ENCODE data around the gene ASF1B.

Gene ASF1B

DNA sequence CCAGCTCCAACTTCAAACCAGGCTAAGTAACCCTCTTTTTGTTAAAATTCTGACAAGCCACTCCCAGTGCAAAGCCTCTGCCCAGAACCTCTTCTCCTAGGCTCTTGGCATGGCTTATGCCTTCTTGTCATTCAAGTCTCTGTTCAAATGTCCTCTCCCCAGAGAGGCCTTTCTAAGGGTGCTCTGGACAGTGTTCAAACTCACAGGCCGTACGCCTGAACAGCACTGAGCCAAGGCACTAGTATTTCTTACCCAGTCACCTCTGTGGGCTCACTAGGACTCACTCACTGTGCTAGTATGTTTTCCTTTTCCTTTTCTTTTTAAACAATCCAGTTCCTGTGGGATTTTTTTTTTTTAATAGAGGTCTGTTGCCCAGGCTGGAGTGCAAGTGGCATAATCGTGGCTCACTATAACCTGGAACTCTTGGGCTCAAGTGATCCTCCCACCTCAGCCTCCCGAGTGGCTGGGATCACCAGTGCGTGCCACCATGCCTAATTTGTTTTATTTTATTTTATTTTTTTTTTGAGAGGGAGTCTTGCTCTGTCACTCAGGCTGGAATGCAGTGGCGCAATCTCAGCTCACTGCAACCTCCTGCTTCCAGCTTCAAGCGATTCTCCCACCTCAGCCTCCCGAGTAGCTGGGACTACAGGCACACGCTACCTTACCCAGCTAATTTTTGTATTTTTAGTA is 2.3 kb upstream of the ASF1B start:
- no peak for DNase-seq (ENCODE audit: low read depth in 3 of 3)

DNA sequence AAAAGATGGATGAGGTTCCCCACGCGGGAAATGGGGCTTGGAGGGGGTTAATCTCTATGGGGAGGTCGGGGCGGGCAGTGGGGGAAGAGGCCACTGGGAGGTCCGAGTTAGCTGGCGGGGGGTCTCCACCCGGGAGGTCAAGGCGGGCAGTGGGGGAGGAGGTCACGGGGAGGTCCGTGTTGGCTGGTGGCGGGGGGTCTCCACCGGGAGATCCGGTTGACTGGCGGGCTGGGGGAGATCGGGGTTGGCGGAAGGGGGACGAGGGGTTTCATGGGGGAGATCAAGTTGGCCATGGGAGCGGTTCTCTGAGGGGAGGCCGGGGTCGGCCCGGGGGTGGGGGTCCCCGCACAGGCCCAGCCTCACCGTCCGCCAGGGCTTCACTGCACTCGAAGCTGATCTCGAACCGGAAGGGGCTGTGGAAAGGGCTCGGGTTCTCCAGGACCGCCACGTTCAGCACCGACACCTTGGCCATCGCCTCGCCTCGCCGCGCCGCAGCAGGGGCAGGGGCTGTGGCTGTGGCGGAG is 342 bp downstream of the ASF1B start:
- no peak for DNase-seq (ENCODE audit: low read depth in 3 of 3)

DNA sequence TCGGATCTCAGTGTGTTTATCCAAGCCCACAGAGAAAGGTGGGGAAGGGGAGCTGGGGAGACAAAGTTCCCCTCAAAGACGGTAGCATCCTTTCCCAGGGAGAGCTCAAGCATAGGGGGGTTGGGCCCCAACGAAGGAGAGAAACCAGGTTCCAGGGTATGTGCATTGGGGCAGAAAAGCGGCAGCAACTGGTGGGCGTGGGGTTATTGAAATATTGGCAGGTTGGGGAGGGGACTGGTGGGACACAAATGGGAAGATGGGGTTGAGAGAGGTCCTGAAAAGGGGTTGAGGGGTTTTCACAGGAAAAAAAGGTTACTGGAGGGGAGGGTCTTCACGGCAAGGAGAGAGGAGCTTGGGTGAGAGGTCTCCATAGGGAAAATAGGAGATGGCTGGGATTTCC is 1.0 kb downstream of the ASF1B start:
- DNase-seq (ENCODE audit: low read depth in 3 of 3): no peak

DNA sequence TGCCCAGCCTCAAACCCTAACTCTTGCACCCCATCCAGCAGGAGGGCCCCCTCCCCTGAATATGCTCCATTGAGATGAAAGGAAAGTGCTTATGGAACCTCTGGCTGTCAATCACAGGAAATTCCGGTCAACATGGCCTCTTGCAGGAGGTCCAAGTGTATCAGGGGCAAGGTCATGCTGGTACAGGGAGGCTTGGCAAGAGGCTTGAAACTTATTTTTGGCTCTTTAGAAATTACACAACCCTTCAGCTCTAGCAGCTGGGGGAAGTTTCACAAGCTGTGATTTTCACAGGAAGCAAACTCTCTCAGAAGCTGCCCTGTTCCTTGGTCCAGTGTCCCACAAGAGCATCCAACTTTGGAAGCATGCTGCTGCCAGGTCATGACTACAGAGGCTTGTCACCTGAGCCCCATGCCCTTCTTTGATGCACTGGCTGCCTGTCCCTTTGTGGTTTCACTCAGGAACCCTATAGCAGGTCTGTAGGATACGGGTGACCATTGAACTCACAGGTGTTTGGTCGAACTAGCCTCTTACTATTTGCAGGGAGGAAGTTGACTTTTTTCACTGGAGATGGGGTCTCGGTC is 8.4 kb downstream of the ASF1B start:
- no peak for DNase-seq (ENCODE audit: low read depth in 3 of 3)

DNA sequence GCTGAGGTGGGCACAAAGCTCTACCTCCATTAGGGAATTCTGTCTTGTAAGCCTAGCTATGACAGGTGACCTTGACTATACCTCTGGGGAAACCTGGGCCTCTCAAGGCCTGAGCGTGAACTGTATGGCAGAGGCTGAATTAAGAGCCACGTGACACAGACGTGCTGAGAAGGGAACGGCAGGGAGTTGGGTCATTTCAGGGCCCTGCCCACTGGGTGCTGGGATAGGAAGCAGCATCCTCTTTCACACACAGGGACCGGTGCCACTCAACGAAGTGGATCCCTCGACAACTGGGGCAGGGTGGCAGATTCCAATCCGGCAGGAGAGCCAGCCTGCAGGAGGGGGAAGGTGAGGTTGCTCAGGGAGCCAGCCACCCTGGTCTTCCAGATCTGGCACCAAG is 9.2 kb downstream of the ASF1B start:
- DNase-seq (ENCODE audit: low read depth in 3 of 3): no peak

DNA sequence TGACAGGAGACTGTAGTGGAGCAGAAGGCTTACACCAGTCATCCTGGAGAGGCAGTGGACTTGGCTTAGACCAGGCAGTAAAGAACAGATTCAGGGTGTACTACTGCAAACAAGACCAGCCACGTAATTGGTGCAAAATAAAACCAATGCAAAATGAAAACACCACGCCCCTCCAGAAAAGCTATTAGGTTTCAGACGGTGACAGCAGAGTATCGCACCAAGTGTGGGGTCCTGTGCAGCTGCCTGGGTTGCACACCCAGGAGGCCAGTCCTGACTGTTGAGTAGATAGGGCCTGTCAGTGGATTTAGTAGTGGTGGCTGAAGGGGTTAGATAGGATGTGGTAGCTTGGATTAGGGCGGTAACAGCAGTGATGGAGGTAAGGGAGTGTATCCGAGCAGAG is 13.5 kb downstream of the ASF1B start:
- no peak for DNase-seq (ENCODE audit: low read depth in 3 of 3)

DNA sequence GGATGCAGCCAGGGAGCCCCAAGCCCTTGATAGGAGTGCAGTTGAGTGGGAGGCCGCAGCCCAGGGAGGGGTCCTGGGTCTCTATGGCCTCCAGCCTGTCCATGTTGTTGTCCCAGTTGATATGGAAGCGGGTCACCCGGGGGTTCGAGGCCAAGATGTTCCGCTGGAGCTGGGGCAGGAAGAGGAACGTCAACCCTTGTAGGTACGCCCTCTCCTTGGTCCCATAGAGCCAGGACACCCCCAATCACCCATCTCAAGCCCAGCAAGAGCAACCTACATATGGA is 15.9 kb downstream of the ASF1B start:
- DNase-seq (ENCODE audit: low read depth in 3 of 3): no peak

DNA sequence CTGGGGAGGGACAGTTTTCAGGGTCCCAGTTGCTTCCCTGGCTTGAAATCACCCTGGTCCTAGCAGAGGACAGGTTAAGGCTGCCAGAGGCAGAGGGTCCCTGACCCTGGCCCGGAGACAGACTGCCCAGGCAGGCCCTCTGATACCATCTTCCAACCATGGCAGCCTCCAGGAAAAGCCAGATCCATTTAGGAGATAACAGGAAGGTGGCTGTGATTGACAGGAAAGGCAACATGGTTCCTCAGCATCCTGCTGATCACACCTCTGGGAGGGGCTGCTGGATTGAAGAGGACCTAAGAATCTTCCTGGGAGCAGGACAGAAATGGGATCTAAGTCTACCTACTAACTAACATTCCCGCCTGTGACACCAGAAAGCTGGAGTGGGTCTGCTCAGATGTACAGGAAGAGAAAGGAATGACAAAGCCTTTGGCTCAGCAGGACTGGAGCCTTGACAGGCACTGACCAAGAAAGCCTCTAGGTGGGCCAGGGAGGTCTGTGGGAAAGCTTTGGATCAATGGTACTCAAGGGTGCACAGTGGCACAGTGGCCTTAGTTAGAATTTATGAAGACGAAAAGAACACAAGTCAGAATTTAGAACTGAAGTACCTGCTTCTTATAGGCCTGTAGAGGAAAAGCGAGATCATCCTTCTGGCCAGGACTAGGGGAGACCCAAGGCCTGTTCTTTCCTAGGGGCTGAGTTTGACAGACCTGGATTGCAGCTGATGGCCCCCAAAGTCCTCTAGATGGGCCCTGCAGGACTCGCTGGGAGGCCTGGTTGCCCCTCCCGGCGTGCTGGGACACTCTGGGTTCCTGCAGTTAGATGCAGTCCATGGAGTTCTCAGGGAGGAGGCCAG is 16.5 kb downstream of the ASF1B start:
- DNase-seq (ENCODE audit: low read depth in 3 of 3): no peak

DNA sequence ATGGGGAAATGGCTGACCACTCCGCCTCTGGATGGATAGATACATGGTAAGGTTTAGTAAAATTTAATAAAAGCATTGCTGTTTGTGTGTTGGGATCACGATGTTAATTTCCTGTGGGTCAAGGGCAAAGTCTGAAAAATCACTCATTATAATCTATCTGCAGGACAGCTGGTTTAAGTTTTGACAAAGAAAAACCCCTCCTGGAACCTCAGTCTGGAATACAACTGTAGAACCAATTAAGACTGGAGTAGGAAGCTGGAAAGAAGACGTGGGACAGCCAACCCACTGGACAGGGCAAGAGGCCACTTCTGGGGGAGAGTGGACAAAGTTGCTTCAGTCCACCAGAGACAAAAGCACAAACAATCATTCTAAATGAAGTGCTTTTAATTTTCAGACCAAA is 17.2 kb downstream of the ASF1B start:
- DNase-seq (ENCODE audit: low read depth in 3 of 3): no peak

DNA sequence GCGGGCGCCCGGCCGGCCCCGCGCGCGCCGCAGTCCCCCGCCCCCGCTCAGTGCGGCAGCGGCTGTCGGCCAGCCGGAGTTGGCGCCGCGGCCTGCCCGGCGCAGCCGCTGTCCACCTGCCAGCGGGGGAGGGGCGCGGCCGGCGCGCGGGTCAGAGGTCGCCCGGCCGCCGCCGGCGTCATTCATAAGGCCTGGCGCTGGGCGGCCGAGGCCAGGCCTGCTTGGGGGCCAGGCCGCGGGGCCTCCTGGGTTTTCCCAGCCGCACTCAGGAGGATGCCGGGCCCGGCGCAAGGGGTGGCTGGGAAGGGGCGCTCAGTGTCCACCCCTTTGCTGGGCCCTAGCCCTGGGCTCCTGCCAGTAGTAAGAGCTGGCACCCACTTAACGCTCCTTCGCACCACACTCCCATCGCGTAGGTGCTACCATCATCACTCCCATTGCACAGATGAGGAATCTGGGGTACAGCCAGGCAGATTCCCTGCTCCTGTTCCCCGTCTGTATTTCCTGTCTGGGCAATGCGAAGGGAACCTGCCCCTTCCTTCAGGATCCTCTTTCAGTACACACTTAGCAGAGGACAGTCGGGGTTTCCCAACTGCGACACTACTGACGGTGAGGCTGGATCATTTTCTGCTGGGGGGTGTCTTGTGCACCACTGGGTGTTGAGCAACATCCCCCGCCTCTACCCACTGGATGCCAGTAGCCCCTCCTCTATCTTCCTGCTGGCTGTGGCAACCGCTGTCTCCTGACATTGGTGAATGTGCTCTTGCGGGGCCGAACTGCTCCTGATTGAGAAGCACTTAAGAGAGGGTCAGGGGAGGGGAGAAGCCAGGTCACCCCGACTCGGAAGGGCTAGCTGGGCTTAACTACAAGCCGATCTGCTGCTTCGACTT is 18.0 kb downstream of the ASF1B start:
- no peak for DNase-seq (ENCODE audit: low read depth in 3 of 3)

DNA sequence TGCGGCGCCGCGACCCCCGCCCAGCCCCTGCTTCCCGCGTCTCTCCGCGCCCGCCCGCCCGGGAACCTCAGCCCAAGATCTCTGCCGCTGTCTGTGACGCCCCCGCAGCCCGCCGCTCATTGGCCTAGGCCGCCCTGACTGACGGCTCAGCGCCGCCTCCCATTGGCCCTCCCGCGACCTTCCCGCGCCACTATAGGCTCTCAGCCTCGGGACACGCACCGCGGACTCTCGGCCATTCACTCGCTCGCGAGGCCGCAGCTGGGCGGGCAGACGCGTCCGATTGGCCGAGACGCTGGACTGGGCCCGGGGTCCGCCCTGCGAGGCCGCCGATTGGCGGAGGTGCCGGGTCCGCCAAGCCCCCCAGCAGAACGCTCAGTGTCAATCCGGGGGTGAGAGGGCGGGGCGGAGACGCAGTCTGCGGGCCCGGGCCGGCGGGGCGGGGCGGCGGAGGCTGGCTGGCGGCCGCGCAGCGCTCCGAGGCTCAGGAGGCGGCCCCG is 18.7 kb downstream of the ASF1B start, which contains the start of gene PRKACA:
Gene PRKACA, minus strand, starts transcription at position 95 of the 497 bp plus-strand sequence. CDS start 215 bp downstream, outside the sequence.
- DNase-seq (ENCODE audit: low read depth in 3 of 3): peak; percentile 95 to 97 (median 97)

DNA sequence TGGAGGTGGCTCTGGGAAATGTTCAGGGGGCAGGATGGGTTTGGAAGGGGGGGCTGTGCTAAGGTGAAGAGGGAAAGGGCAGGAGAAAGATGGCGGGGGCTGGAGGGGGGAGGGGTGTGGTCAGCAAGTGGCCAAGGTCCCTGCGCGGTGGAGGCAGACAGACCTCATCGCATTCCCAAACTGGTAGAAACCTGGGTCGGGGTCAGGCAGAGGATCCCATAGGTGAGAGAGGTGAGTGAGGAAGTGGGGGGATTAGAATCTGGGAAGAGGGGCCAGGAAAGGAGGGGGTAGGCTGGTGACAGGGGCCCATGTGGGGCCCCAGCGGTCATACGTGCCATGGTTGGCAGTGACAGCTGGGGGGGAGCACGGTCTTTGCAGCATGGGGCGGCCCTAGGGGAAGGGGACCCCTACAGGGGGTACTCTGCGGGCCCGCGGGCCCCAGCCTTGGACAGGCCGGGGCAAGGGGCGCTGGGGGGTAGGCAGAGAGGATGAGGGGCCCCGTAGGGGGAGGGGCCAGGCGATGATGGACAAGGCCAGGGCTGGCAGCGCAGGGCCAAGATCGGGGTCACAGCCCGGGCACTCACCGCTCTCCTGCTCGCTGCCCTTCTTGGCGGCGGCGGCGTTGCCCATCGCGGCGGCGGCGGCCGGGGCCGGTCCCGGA is 19.3 kb downstream of the ASF1B start:
- no peak for DNase-seq (ENCODE audit: low read depth in 3 of 3)

DNA sequence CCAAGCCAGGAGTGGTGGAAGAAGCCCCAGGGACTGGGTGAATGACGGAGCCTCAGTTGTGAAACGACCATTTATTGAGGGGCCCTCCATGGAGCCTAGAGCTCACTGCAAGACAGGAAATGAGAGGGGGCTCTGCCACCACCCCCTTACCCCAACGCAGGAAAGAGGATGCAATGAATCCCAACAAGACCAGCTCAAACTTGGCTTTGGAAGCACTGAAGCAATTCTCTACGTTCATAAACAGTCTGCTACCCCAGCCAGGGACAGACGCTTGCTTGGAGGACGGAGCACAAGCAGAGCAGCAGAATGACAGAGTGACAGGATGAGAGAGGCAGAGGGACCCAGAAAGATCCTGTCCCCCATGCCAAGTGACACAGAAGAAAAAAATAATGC is 19.9 kb downstream of the ASF1B start:
- no peak for DNase-seq (ENCODE audit: low read depth in 3 of 3)

DNA sequence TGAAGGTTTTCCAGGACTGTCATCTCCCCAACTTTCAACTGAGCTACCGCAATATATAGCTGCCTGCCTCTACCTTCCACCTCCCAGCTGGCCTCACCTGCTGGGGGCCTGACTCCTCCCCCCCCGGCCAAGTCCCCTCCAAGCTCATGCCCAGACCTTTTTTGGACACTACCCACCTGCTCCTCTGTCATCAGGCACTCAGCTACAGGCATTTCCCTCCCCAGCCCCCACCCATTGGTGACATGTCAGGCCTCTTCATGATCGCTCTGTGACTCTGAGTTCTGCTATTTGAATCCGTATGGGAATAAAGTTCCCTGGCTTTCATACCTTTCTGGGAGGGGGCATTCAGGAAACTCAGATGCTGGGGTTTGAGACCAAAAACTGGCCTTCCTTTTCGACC is 20.6 kb downstream of the ASF1B start:
- no peak for DNase-seq (ENCODE audit: low read depth in 3 of 3)

DNA sequence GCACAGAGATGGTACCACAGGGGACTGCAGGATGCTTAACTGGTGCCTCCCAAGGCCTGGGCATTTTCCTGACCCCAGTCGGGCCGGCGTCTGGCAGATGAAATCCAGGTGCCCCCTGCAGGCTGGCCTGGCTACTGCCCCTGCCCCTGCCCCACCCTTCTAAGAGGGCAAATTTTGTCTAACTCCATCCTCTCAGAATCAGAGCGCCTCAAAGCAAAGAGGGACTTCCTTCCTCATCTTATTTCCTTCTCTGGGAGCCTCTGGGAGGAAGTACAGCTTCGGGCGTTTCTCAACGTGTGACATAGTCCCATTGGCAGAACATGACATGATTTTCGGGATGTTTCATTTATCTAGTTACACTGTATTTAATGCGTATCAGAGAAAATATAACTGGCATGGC is 21.5 kb downstream of the ASF1B start:
- peak; percentile 30 to 37 (median 31) for DNase-seq (ENCODE audit: low read depth in 3 of 3)

DNA sequence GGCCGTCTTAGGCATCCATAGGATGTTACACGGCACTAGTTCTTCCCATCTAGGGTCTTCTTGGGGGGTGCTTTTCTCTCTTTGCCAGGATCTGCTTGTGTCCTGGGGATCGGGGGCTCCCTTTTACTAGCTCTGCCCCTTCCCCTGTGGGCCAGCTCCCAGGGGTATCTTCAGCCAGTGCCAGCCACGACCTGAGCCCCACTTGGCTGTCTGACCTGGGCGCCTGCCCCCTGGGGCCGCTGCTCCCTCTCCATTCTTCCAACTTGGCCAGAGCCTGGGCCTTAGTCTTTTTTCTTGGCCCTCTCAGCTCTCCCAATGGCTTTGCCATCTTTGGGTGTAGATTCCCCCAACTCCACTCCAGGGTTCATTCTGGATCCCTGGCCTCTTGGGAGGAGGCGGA is 21.9 kb downstream of the ASF1B start:
- no peak for DNase-seq (ENCODE audit: low read depth in 3 of 3)

DNA sequence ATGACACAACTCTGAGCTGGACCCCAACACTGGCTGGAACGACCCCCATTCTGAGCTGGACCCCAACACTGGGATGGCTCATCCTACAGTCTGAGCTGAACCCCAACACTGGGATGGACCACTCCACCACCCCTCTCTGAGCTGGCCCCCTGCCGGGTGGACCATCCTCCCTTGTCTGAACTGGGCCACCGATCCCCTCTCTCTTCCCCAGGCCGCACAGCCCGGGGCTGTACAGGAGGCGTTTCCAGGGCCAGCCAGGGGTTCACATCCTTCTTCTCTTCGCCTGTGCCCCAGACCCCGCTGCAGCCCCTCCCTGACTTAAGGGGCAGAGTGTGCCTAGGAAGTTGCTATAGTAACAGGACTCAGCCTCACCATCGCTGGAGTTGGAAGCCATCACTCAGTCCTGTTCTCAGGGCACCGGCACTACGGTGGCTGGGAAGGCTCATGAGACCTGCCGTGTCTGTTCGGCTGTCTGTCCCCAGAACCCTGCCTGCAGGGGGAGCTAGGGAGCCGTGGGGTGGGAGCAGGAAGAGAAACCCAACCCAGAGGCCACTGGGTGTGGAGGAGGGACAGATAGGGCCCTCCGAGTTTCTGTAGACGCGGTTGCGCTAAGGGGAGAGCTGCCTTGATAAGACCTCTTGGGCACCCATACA is 22.5 kb downstream of the ASF1B start:
- peak in 1 of 3 experiments; percentile 24 for DNase-seq (ENCODE audit: low read depth in 3 of 3)

DNA sequence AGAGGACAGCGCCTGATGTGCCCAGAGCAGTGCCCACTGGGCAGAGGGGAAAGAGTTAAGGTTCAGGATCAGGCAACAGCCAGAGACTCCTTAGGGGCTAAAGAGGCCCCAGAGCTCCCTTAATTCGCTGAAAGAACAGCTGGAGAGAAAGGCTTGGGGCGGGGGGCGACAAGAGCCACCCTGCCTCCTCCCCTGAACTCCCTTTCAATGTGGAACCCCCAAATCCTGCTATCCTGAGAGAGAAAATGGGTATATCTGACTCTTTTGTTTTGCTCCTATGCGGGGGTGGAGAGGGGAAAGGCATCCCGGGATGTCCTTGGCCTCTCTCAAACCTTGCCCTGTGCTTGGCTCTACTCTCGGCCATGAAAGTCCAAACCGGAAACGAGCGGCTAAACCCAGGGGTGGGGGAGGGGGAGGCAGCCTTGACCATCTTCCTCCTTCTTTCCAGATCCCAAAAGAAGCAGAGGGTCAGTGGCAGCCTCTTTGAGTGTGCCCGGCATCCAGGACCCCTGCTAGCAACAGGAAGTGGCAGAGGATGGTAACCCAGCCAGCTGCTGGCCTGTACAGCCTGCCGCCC is 23.5 kb downstream of the ASF1B start:
- DNase-seq (ENCODE audit: low read depth in 3 of 3): no peak

DNA sequence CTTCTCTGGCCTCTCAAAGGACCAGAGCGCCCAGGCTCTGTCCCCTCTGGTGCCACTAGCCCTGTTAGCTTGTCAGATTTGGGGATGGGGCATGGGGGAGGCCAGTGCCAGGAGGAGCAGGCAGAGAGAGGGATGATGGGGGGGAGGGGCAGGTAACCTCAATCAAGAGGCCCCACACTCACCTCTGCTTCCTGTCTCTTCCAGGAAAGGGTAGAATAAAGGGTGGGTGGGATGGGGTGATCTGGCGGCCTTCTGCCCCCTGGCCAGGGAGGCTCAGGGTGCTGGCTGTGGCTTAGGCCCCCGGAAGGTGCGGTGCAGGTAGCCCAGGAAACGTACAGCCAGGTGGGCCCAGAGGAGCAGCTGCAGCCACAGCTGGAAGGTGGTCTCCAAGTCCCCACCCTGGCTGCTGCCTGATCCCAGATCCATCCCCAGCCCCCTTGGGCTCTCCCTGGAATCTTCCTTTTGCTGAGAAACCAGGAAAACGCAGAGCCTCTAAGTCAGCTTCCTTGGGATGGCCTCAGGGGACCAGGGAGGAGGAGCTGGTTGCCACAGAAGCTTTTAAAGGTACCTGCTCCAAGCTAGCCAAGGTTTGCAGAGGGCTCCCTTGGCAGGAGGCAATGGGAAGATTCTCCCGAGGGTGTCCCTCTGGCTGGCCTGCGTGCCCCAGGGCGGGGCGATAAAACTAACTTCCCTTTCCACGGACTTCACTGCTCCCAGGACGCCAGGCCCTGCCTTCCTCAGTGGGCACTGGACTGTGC is 24.2 kb downstream of the ASF1B start:
- no peak for DNase-seq (ENCODE audit: low read depth in 3 of 3)

All from stimulated activated CD4-positive, alpha-beta T cell treated with anti-CD3 and anti-CD28 coated beads, TNF-alpha, amount 100 ng/mL, for 4 hours (primary cell).